Measurements from ENCODE around the gene CCDC89.

- TF ChIP-seq CTCF (IDR thresholded peaks at IDR 0.05) (no peak), POLR2A (IDR thresholded peaks at IDR 0.05) (no peak)
Measured at GRCh38 chr11:85726381-85726780, 40.4 kb upstream of the CCDC89 start.

All from stomach (tissue), 4 donors.